ENCODE results near the gene SUGCT. TPM values are rescaled to one million over a fixed set of nuclear protein-coding genes. Genes with fewer than 3 reads are reported as not detected.

SUGCT gene
- polyA plus RNA-seq, 1 of the 3 experiments (the other 2 are of a cell fraction): 53.7 TPM

- no peak for DNase-seq
- H3K4me1 ChIP-seq (ENCODE audit: control insufficient read depth in 1 of 2, insufficient read depth in 2 of 2, low read depth in 1 of 2, low read length in 1 of 2): peaks cover 4 to 23% of the 10 kb centered on the region in 2 experiments
- peaks cover 5 to 15% of the 10 kb centered on the region in 2 experiments for H3K36me3 ChIP-seq (replicated peaks in 1 of 2; ENCODE audit: control insufficient read depth in 1 of 2, insufficient read depth in 2 of 2, low read length in 1 of 2)
- H3K4me2 ChIP-seq: peak overlapping the region; percentile 16; the same call in 1 of the 2 replicates
- H3K27ac ChIP-seq (ENCODE audit: low read depth in 2 of 2, low read length in 1 of 2): peak overlapping the region; percentile 68 to 78
- no peak overlapping the region for H3K4me3 ChIP-seq (ENCODE audit: low read depth in 2 of 2, low read length in 1 of 2)
- peaks cover 29% of the 10 kb centered on the region for H3F3A ChIP-seq (replicated peaks; ENCODE audit: insufficient read depth)
- H3K79me2 ChIP-seq (ENCODE audit: insufficient read depth): peaks cover 22% of the 10 kb centered on the region
- TF ChIP-seq TCF12 (IDR thresholded peaks at IDR 0.05) (peak; percentile 85), JUND (IDR thresholded peaks at IDR 0.05) (peak; percentile 56; the same call in 1 of the 2 replicates), FOSL2 (IDR thresholded peaks at IDR 0.05; ENCODE audit: borderline replicate concordance, low read depth) (peak; percentile 21; the same call in 1 of the 2 replicates), TEAD4 (IDR thresholded peaks at IDR 0.05; ENCODE audit: borderline replicate concordance, insufficient read depth) (0 out of 2 replicates have a peak, but pooled peaks have one; percentile 31), CHD2 (IDR thresholded peaks at IDR 0.05; ENCODE audit: low read length, partially characterized antibody) (no peak), MEF2A (IDR thresholded peaks at IDR 0.05; ENCODE audit: borderline replicate concordance, low read depth) (peak; percentile 50; the same call in 1 of the 2 replicates), EP300 (IDR thresholded peaks at IDR 0.05; ENCODE audit: borderline replicate concordance in 1 of 2, low read depth in 1 of 2, low read length in 1 of 2) (peak; percentile 37 to 78; a peak in 2 of 4 replicates), PBX3 (IDR thresholded peaks at IDR 0.05) (peak; percentile 65), GABPA (IDR thresholded peaks at IDR 0.05; ENCODE audit: low read depth) (no peak), RXRA (IDR thresholded peaks at IDR 0.05; ENCODE audit: borderline replicate concordance, low read depth) (no peak), FOXM1 (IDR thresholded peaks at IDR 0.05; ENCODE audit: low read depth) (no peak), RCOR1 (IDR thresholded peaks at IDR 0.05; ENCODE audit: low read length) (no peak), MXI1 (IDR thresholded peaks at IDR 0.05; ENCODE audit: low read depth, low read length) (no peak), NFIC (IDR thresholded peaks at IDR 0.05; ENCODE audit: borderline replicate concordance) (0 out of 2 replicates have a peak, but pooled peaks have one; percentile 4)
- TF ChIP-seq, protein P1, sequence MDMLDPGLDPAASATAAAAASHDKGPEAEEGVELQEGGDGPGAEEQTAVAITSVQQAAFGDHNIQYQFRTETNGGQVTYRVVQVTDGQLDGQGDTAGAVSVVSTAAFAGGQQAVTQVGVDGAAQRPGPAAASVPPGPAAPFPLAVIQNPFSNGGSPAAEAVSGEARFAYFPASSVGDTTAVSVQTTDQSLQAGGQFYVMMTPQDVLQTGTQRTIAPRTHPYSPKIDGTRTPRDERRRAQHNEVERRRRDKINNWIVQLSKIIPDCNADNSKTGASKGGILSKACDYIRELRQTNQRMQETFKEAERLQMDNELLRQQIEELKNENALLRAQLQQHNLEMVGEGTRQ (IDR thresholded peaks at IDR 0.05; ENCODE audit: borderline replicate concordance, low read depth, low read length): no peak
- TF ChIP-seq, protein P2, sequence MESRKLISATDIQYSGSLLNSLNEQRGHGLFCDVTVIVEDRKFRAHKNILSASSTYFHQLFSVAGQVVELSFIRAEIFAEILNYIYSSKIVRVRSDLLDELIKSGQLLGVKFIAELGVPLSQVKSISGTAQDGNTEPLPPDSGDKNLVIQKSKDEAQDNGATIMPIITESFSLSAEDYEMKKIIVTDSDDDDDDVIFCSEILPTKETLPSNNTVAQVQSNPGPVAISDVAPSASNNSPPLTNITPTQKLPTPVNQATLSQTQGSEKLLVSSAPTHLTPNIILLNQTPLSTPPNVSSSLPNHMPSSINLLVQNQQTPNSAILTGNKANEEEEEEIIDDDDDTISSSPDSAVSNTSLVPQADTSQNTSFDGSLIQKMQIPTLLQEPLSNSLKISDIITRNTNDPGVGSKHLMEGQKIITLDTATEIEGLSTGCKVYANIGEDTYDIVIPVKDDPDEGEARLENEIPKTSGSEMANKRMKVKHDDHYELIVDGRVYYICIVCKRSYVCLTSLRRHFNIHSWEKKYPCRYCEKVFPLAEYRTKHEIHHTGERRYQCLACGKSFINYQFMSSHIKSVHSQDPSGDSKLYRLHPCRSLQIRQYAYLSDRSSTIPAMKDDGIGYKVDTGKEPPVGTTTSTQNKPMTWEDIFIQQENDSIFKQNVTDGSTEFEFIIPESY (IDR thresholded peaks at IDR 0.05; ENCODE audit: borderline replicate concordance, low read depth): 0 out of 2 replicates have a peak, but pooled peaks have one; percentile 25
- no peaks in the 10 kb centered on the region for H3K27me3 ChIP-seq (ENCODE audit: insufficient read depth)
- no peak overlapping the region for H2AFZ ChIP-seq (ENCODE audit: low read depth)
- CTCF ChIA-PET: interaction anchor here (1.5 to 2.2 kb wide), 3 partner anchors 10 to 308 kb away, joined by 4 to 6 read pairs (median 5); no protein-coding TSS in a partner anchor
- WGBS (ENCODE audit: low lambda C conversion rate): 71% methylated on average over 6 of the region's 6 CpGs
- H3K9me3 ChIP-seq: no peaks in the 10 kb centered on the region
- H4K20me1 ChIP-seq (ENCODE audit: insufficient read depth): no peaks in the 10 kb centered on the region
- no peaks in the 10 kb centered on the region for H3K9me2 ChIP-seq
- POLR2A ChIA-PET: no interaction called here
- H3K9ac ChIP-seq: peak overlapping the region; percentile 3; the same call in 1 of the 2 replicates
Observed at GRCh38 chr7:40694026-40694809, 559.4 kb downstream of the SUGCT start.

Data from SK-N-SH (cell line).